ENCODE results near the gene ADK.

DNA sequence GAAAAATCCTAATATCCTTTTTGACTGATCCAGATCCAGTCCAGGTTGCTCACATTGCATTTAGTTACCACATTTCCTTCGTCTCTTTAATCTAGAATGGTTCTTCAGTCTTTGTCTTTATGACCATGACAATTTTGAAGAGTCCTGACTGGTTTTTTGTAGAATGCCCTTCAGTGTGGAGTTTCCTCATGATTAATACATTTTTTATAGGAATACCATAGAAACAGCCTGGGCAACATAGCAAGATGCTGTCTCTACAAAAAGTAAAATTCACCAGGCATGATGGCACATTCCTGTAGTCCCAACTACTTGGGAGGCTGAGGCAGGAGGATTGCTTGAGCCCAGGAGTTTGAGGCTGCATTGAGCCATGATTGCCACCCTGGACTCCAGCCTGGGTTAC is 390.4 kb downstream of the ADK start:
- TF ChIP-seq, protein P1, sequence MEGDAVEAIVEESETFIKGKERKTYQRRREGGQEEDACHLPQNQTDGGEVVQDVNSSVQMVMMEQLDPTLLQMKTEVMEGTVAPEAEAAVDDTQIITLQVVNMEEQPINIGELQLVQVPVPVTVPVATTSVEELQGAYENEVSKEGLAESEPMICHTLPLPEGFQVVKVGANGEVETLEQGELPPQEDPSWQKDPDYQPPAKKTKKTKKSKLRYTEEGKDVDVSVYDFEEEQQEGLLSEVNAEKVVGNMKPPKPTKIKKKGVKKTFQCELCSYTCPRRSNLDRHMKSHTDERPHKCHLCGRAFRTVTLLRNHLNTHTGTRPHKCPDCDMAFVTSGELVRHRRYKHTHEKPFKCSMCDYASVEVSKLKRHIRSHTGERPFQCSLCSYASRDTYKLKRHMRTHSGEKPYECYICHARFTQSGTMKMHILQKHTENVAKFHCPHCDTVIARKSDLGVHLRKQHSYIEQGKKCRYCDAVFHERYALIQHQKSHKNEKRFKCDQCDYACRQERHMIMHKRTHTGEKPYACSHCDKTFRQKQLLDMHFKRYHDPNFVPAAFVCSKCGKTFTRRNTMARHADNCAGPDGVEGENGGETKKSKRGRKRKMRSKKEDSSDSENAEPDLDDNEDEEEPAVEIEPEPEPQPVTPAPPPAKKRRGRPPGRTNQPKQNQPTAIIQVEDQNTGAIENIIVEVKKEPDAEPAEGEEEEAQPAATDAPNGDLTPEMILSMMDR (IDR thresholded peaks at IDR 0.05; ENCODE audit: insufficient read depth, low read depth, low read length) = no peak
- no peak for TF ChIP-seq EZH2 (IDR thresholded peaks at IDR 0.05; ENCODE audit: insufficient read depth, low read length)
